Measurements from ENCODE around the gene COMMD1.
"Not testable (repeated sequence)": the region's sequence is repeated elsewhere in the genome, so short reads cannot be mapped to it uniquely, and the experiment has no call there.

COMMD1 gene

DNA sequence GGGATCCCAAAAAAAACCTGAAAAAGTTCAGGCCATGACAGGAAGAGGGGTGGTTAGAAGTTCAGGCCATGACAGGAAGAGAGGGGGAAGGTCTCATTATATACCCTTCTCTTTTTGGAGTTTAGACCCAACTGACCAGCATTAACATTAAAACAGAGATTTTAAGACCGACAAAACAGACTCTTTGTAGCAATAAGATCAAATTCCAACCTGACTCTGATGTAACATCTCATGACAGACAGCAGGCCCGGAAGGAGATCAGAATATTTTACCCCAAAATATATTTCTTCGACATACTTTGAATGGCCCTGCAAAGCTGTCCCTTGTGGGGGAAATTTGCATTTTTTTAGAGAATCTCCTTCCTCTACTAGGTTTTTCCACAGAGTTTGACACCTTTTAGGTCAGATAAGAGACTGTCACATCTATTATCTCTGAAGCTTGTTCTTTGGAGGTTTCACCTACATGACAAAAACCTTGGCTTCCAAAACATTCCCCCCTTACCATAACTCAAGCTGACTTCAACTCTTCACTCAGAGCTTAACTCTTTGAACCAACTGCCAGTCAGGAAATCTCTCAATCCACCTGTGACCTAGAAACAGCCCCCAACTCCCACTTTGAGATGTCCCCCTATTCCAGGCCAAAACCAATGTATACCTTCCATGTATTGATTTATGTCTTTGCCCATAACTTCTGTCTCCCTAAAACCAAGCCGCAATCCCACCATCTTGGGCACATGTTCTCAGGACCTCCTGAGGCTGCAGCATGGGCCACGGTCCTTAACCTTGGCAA is 239.4 kb downstream of the COMMD1 start:
- no peak for DNase-seq

DNA sequence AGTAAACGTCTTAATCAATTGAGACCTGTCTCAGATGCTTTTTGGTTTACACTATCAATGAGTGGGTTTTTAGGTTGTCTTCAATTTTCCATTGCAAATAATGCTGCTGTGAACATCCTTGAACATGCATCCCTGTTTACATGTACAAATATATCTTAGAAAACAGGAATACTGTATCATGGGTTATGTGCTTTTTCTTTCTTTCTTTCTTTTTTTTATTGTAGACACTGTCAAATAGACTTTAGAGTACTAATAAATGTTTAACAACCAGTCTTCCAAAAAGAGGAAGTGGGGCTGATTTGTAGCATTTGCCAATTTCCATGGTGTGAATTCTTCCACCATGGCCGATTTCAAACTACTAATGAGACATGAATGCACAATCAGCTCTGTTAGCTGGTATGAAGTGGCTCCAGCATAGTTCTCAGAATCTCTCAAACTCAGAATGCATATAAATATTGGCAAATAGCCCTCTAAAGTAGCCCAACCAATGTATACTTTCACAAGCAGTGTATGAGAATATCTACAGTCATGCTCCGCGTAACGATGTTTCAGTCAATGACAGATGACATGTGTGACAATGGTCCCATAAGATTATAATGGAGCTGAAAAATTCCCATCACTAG is 240.1 kb downstream of the COMMD1 start:
- no peak for DNase-seq

DNA sequence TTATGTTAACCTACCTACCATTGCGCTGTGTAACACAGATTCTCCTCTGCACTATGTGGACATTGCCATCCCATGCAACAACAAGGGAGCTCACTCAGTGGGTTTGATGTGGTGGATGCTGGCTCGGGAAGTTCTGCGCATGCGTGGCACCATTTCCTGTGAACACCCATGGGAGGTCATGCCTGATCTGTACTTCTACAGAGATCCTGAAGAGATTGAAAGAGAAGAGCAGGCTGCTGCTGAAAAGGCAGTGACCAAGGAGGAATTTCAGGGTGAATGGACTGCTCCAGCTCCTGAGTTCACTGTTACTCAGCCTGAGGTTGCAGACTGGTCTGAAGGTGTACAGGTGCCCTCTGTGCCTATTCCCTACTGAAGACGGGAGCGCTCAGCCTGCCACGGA is 241.3 kb downstream of the COMMD1 start:
- peak in 1 of 2 experiments; percentile 17 for DNase-seq

DNA sequence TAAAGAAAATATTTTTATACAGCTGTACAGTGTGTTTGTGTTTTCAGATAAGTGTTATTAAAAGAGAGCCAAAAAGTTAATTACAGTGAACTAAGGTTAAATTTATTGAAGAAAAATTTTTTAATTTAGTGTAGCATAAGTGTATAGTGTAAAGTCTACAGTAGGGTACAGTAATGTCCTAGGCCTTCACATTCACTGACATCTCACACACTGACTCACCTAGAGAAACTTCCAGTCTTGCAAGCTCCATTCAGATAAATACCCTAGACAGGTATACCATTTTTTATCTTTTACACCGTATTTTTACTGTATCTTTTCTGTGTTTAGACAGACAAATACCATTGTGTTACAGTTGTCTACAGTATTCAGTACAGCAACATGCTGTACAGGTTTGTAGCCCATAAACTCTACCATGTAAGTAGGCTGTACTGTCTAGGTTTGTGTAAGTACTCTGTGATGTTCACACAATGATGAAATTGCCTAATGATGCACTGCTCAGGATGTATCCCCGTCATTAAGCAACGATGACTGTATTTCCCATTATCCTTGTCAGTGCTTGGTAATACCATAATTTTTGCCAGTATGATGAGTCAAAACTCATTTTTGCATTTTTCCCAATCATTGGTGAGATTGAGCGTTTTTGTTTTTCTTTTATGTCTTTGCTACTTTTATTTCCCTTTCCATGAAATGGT is 242.3 kb downstream of the COMMD1 start:
- DNase-seq: no peak

DNA sequence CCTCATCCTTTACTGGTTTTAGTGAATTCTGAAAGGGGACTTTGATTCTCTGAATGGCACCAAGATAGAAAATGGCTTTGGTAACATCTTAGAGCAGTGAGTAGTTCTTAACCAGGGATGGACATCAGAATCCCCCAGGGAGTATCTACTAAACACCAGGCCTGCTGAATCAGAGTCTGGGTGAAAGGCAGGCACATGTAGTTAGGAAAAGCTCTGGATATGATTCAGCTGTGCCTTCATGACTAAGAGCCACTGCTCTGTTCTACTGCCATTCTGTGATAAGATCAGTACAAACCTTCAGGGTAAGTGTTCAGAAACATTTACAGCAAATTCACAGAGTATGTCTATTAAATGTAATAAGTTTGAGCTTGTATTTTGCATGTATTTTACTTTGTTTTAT is 244.2 kb downstream of the COMMD1 start:
- DNase-seq: no peak

DNA sequence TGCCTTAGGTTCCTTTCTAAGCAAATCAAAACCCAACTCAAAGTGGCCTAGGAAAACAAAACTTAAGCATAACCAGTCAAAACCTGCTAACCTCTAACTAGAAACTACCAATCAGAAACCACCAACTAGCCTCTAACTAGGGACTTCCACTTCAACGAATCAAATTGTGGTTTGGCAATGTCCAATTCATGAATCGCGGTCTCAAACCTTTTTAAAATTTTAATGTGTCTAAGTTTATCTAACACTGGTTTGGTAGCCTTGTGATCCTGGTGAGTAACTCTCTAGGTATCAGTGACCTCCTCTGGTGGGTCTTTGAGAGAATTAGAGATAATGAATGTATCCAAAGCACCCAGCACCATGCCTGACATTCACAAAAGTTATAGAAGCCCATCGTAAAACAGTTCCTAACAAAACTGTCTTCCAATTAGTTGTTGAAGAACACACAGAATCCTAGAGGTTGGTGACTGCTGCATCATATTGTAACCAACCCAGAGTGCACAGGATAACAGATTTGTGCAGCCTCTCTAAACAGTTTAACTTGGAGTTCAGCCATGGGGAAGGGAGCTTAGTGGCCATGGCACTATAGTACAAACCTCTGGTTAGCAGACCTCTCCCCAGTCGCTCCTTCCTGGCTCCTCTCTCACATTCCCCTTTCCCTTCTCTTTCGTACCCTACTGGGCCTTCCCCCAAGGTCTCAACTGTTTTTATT is 245.3 kb downstream of the COMMD1 start:
- DNase-seq: no peak

DNA sequence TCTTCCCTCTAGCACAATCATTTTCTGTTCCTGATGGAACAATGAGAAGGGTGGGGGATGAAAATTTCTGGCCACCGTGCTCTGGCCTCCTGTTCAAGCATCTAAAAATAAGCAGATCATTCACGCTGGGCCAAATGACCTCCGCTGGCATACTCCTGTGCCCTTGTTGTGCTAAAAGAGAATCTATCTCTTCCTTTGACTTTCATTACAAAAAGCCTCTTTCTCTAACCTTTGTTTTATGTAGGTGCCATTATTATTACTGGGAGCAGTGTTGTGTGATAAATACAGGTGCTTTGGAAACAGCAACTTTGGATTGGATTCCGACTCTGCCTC is 245.8 kb downstream of the COMMD1 start:
- DNase-seq: no peak

DNA sequence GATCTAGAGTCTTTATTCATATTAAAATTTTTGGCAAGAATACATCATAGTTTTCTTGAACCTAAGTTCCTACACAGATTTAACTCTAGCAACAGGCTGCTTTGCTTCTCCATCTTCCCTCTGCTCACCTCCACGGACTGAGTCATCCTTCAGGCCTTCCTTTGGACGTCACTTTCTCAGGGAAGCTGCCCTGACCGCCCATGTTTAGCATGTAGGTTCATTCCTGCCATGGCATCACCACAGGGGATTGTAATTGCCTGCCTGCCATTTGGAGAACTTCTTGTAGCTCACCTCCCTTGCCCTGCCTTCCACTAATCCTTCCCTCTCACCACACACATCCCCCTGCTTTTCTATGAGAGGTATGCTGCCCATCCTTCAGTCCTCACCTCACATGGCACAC is 246.5 kb downstream of the COMMD1 start:
- DNase-seq: no peak

DNA sequence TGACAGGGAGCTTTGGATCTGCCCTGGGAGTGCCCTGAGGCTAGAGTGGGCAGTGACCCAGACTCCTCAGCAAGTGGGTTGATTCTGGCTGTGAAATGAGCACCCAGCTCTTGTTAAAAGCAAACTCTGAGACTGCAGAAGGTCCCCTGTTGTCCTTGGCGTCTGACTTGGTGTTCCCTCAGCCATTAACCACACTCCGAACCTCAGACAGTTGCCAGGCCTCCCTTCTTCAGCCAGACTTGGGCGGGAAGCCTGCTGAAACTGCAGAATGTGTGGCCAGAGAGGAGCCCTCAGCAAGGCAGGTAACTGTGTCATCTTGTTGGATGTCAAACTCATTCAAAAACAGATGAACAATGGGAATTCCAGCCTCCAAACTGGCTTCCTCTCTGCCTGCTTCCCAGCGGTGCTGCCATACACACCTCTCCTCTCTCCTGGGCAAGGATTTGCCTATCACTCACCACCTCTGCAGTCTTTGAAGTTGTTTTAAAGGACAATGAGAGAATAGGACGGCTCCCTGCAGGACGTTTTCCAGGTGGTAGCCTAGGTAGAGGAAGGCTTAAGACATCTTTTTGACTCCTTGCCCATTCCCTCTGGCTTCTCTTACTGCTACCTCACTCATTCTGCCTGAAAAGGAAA is 251.5 kb downstream of the COMMD1 start:
- DNase-seq: no peak

DNA sequence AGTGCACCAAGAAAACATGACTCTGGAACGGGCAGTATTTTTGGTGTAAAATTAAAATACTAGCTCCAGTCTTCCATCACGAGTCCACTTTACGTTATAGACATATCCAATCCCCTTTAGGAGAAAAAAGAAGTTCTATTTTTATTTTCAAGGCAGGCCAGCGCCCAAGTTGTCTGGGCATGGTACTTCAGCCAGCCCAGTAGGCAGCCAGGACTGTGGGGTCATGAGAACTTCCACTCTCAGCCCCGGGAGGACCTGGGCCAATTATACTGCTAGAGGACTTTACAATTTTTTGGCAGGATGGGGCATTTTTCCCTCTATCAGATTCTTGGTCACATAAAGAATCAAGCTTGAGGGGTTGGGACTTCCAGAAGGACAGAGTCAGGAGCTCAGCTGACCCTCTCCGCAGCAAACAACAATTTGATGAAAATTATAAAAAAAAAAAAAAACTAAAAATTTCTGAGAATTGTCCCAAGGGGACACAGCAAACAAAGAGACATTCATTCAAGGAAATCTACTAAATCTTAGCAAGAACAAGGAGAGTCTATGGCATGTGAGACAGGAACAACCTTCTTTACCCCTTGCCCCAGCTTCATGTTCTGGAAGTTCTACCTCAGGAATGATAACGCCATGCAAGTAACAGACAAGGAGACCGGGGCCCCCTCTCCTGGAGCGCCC is 253.1 kb downstream of the COMMD1 start:
- no peak for DNase-seq

DNA sequence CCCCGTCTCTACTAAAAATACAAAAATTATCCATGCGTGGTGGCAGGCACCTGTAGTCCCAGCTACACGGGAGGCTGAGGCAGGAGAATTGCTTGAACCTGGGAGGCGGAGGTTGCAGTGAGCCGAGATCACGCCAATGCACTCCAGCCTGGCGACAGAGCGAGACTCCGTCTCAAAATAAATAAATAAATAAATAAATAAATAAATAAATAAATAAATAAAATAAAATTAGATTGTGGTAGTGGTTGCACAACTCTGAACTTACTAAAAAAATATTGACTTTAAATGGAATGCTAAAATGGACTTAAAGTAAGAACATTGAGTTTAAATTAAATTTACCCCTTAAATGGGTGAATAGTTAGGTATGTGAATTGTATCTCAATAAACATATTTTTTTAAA is 255.2 kb downstream of the COMMD1 start:
- DNase-seq: not testable (repeated sequence)

DNA sequence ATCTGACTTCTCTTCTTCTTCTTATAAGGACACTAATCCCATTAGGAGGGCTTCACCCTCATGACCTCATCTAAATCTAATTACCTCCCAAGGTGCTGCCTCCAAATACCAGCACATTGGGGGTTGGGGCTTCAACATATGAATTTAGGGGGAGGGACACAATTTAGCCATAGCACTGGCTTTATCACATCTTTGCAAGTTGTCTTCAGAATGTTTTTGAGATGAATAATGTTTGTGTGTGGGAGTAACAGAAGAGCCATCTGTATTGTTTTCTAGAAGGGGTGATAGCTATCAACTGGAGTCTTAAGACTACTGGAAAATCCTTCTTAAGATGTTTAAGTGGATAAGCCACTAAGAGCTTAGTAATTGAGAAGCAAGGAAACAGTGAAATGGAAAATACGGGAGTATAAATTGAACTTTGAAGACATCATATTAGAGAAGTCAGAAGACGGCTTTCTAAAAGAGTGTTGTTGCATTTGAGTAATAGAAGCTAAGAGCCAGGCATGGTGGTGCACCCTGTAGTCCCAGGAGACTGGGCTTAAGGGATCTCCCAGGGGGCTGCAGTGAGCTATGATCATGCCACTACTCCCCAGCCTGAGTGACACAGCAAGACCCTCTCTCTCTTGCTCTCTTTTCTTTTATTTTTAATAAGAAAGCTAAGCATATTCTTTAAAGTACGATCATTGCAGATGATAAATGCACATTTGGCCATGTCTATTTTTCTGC is 257.8 kb downstream of the COMMD1 start:
- DNase-seq: no peak

DNA sequence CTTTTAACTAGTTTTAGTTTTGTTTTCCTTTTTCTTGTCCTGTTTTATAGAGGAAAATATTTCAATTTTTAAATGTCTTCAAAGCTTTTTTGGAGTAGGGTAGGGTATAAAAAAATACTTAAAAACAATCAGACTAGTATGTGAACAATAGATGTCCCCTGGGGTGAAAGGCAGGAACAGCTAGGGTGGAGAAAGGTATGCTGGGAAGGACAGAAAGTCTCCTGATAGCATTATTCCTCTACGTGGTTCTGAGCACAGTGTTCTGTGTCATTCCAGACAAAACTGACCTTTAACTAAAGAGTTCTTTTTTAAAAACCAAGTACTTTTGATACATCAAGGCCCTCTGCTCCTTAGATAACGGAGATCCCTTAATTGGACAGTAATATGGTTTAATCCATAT is 258.4 kb downstream of the COMMD1 start:
- no peak for DNase-seq

DNA sequence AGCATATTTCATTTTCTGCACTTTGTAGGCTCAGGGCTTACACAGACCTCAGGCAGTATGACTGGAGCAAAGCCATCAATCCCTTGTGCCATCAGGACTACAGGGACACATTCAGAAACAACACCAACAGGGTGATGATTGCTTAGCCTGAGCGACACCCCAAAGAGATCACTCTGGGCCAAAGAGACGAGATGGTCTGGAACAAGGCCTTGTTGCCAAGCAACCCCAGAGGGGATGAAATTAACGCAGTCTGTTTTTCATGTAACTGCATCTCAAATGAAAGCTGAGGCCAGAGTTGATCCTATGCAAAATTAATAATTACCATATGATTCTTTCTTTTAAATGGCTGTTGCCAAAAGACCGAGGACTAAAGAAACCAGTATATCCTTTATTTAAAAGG is 270.3 kb downstream of the COMMD1 start:
- no peak for DNase-seq

DNA sequence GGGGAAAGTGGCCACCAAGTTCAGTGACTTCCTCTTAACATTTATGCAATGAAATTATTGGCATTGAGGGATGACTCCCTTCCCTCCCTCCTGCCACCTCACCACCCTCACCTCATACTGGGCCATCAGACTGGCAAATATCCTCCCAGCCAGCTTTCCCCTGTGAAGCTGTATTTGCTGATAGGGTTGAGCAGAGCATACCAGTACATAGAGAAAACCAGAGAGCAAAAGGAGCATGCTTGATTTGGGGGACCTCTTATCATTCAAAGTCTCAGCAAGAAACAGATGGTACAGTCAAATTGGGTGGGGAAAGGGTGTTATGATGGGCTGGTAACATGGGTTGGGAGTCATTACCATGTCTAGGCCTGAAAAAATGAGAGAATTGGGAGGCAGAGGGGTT is 271.3 kb downstream of the COMMD1 start:
- DNase-seq: no peak

DNA sequence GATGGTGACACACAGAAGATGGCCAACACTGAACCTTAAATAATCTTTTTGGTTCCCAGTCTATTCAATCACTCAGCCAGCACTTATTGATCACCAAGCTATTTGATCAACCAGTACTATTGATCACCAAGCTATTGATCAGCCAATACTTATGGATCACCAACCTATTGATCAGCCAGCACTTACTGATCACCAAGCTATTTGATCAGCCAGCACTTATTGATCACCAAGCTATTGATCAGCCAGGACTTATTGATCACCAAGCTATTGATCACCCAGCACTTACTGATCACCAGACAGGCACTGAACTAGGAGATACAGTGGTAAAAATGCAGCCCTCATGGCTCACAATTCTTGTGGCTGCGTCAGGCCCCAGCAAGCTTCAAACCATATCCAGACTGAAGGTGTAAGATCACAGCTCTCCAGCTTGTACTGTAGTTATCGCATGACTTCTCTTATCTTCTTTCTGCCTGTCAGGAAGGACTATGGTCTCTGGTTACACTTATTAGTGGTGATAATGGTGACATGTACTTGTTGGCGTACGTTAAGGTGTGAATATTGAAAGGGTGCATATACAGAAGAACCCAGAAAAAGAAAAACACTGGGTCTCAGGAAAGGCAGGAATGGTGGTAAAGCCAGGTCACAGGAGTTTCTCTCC is 272.0 kb downstream of the COMMD1 start:
- no peak for DNase-seq

DNA sequence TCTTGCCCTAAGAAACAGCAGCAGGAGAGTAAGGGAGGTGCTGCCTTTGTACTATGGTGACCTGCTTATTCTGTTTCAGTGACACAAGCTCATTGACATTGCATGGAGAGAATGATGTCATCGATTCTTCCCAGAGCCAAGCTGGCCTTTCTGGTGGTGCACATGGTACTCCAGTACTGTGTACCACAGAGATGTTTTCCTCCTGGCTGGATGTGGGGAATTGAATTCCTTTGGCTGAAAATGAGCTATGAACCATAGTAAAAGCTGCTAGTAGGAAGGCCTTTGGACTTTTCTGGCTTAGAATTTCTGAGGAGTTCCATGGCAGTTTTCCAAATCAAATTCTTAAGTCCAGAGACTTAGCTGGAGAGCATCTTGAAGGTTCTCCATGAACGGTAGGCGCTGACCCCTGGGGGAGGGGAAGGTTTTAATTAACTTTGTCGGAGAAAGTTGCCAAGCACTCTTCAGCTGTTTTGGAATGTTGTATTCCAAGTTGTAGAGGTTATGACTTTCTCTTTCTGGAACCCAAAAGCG is 273.3 kb downstream of the COMMD1 start:
- no peak for DNase-seq

DNA sequence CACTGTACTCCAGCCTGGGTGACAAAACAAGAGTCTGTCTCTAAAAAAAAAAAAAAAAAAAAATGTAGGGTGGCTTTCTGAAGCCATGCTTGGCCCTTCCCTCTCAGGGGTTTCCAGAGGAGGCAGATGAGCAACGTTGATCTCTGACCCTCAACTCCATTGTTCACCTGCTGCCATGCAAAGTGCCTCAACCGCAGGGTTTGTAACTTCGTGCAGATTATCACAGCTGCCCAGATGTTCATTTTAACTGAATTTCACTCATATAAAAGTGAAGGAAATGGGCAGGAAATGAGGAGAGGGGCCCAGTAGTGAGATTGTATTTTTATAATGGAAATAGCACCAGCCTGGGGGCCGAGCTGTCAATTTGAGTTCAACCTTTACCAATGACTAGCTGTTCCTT is 275.5 kb downstream of the COMMD1 start:
- DNase-seq: no peak

DNA sequence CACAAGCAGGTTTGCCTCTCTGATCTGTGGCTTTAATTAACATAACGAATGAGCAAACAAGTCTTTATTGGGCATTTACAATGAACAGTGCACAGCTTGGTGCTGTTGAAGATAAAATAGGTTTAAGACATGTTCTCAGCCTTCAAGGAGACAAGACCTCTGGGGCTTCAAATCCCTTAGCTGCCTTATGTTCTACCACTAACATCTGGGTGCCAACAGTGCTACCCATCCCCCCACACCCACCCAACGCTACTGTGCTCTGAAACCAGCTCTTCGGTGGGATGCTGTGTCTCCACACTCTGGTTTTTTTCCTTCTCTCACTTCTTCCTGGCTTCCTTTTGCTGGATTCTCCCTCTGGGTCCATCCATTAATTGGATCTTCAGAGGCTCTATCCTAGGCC is 276.4 kb downstream of the COMMD1 start:
- DNase-seq: no peak

DNA sequence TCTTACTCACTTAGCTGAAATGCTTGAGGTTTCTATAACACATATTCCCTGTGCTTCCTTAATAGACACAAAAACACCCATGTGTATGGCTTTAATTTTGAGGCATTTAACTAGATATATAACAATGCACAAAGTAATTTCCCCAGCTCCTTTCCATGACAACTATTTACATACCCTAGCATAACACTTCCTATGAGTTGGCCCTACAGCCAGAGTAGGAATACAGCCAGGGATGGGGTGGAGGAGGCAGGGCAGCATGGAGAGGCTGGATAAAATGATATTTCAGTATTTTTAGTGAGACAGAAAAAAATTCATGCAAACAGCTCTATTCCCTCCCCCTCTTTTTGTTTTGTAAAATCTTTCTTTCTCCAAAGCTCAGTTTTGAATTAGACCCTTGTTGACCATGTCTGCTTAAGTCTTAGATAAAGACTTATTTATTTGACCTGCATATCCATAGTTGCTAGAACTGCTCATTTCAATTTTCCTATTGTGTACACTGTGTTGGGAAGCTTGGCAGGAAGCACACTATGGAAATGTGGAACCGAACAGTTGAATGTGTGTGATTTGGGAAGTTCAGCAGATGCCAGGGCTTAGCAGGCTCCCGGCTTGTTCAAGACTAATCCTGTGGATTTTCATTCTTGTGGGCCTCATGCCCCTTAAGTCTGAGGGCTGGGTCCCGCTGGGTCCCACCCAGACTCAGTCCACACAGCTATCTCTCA is 279.2 kb downstream of the COMMD1 start:
- DNase-seq: no peak
